Smooth muscle cell (in vitro differentiated cells): Measurements from ENCODE around the gene MAD2L2. TPM values are rescaled to one million over a fixed set of nuclear protein-coding genes. Genes with fewer than 3 reads are reported as not detected.

Experiments used
- DNase-seq: peaks from one replicate; lab custom pipeline; 2025; ENCODE audit not compliant: unreplicated experiment; lab: John Stamatoyannopoulos, UW
- H2AFZ ChIP-seq: fragments of 200-600 bp; sonication (generic); 2 replicates; pipeline ENCODE4 v1.6.0; 2016; ENCODE audit warnings: antibody characterized with exemption, low read depth, mild to moderate bottlenecking
- H3F3A ChIP-seq: fragments of 200-600 bp; sonication (generic); 2 replicates; pipeline ENCODE4 v1.6.0; 2017; ENCODE audit warnings: antibody characterized with exemption, low read depth
- H3K27ac ChIP-seq: fragments of 200-600 bp; sonication (generic); 2 replicates; pipeline ENCODE4 v1.5.1; 2016; ENCODE audit warnings: low read depth, mild to moderate bottlenecking
- H3K27me3 ChIP-seq: fragments of 200-600 bp; sonication (generic); 2 replicates; pipeline ENCODE4 v1.6.1; 2016; ENCODE audit warnings: low read depth, mild to moderate bottlenecking
- H3K36me3 ChIP-seq: fragments of 200-600 bp; sonication (generic); 2 replicates; pipeline ENCODE4 v1.5.1; 2016; ENCODE audit warnings: low read depth
- H3K4me1 ChIP-seq: fragments of 200-600 bp; sonication (generic); 2 replicates; pipeline ENCODE4 v1.5.1; 2016; ENCODE audit warnings: low read depth
- H3K4me2 ChIP-seq: fragments of 200-600 bp; sonication (generic); 2 replicates; pipeline ENCODE4 v1.6.0; 2016; ENCODE audit warnings: mild to moderate bottlenecking
- H3K4me3 ChIP-seq: fragments of 200-600 bp; sonication (generic); 2 replicates; pipeline ENCODE4 v1.5.1; 2016; ENCODE audit warnings: mild to moderate bottlenecking
- H3K79me2 ChIP-seq: fragments of 200-600 bp; sonication (generic); 2 replicates; pipeline ENCODE4 v1.6.0; 2016; ENCODE audit warnings: low read depth, mild to moderate bottlenecking
- H3K9ac ChIP-seq: fragments of 200-600 bp; sonication (generic); 2 replicates; pipeline ENCODE4 v1.6.0; 2016; ENCODE audit warnings: low read depth
- H3K9me3 ChIP-seq: fragments of 200-600 bp; sonication (generic); replicated peaks from 2 replicates; pipeline ENCODE4 v1.5.1; 2016; ENCODE audit warnings: low read depth
- H4K20me1 ChIP-seq: fragments of 200-600 bp; sonication (generic); 2 replicates; pipeline ENCODE4 v1.6.0; 2016; ENCODE audit warnings: low read depth
- WGBS: methylation state at CpG from one replicate; pipeline ENCODE4 v1.1.7; 2016; ENCODE audit warnings: low lambda C conversion rate; 5-methylcytosine and 5-hydroxymethylcytosine counted together
- polyA plus RNA-seq: library from polyadenylated mRNA; unstranded; fragments of >200 nt; fragmentation: Nextera tagmentation; extraction: Ambion mirVana; gene quantifications from 2 replicates; pipeline ENCODE4 v1.2.1, GENCODE V29; 2016
- total RNA-seq: library from RNA; depleted of rRNA; stranded (reverse); fragments of >200 nt; gene quantifications from 2 replicates; pipeline ENCODE4 v1.2.3, GENCODE V29; 2014
- TF ChIP-seq, protein P1 (sequence below): fragments of 200-600 bp; sonication (generic); IDR thresholded peaks from 2 replicates; pipeline ENCODE4 v1.5.1; 2017; ENCODE audit warnings: borderline replicate concordance, mild to moderate bottlenecking, antibody characterized with exemption; ENCODE audit not compliant: insufficient read depth, poor library complexity, severe bottlenecking

MAD2L2 gene
- total and polyA plus RNA-seq, 2 experiments from 2014 or later: 46.0 to 87.4 TPM

DNA sequence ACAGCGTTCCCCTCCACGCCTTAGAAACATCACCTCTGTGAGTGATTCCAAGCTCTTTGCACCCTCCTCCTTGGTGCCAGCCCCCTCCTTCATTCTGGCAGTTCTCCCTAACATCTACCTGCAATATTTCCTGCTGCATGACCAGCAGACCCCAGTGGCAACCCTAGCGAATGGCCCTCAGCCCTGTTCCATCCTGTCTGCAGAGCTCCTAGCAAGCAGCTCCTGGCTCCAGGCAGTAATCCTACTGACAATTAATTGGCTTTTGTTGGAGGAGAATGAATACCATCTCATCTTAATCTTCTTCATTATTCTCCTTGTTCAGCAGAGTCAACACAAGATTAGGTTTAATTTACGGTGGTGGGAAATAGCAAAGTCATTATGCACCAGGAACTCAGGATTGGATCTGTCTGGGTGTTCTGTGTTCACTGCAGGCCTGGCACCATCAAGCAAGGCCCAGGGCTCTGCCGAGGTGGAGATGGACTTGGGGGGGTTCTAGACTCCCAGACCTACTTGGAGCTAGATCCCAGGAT lies 39.1 kb downstream of the MAD2L2 start:
- Histone ChIP-seq H3K27ac (no peak overlapping the region), H2AFZ (no peak overlapping the region), H3K4me2 (no peak overlapping the region), H3K36me3 (no peaks in the 10 kb centered on the region), H4K20me1 (no peaks in the 10 kb centered on the region), H3K9ac (no peak overlapping the region), H3F3A (no peaks in the 10 kb centered on the region), H3K4me3 (no peak overlapping the region), H3K9me3 (no peaks in the 10 kb centered on the region), H3K79me2 (no peaks in the 10 kb centered on the region), H3K27me3 (no peaks in the 10 kb centered on the region), H3K4me1 (no peaks in the 10 kb centered on the region)
- no peak for DNase-seq
- 80% methylated on average over 5 of the region's 5 CpGs for WGBS
- TF ChIP-seq, protein P1, sequence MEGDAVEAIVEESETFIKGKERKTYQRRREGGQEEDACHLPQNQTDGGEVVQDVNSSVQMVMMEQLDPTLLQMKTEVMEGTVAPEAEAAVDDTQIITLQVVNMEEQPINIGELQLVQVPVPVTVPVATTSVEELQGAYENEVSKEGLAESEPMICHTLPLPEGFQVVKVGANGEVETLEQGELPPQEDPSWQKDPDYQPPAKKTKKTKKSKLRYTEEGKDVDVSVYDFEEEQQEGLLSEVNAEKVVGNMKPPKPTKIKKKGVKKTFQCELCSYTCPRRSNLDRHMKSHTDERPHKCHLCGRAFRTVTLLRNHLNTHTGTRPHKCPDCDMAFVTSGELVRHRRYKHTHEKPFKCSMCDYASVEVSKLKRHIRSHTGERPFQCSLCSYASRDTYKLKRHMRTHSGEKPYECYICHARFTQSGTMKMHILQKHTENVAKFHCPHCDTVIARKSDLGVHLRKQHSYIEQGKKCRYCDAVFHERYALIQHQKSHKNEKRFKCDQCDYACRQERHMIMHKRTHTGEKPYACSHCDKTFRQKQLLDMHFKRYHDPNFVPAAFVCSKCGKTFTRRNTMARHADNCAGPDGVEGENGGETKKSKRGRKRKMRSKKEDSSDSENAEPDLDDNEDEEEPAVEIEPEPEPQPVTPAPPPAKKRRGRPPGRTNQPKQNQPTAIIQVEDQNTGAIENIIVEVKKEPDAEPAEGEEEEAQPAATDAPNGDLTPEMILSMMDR: no peak

DNA sequence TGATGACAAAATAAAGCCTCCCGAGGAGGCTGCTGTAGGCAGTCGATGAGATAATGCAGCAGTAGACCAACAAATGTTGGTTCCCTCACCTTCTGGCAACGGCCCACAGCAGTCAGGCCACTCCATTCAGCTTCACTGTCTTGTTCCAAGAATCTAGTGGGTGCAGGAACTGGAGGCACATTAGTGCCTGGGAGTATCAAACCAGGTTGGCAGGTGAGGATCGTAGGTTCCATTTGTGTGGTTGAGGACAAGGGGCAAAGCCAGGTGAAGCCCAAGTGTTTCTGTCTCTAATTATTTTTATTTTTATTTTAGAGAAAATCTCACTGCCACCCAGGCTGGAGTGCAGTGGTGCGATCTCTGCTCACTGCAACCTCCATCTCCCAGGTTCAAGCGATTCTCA lies 40.0 kb downstream of the MAD2L2 start:
- TF ChIP-seq, protein P1: no peak

DNA sequence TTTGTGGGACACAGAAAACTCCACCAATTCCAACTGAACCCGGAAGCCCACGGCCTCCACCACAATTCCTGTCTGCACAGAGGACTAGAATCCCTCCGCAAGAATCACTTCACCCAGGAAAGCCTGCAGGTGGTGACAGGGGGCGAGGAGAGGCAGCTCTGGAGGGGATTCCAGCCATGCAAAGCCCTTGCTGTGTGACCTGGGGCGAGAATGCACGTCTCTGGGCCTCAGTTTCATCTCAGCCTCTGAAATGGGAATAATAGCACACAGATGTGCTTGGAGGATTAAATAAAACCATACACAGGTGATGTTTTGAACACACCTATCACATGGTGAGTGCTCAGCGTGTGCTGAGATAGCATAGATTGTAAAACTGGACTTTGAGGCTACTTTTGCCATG lies 40.8 kb downstream of the MAD2L2 start:
- Histone ChIP-seq H4K20me1 (no peaks in the 10 kb centered on the region), H3K4me2 (no peak overlapping the region), H3K4me1 (no peaks in the 10 kb centered on the region), H3K27ac (no peak overlapping the region), H2AFZ (no peak overlapping the region), H3K4me3 (no peak overlapping the region), H3K9ac (no peak overlapping the region), H3K27me3 (no peaks in the 10 kb centered on the region), H3K79me2 (no peaks in the 10 kb centered on the region), H3F3A (no peaks in the 10 kb centered on the region), H3K9me3 (no peaks in the 10 kb centered on the region), H3K36me3 (no peaks in the 10 kb centered on the region)
- DNase-seq: no peak
- 83% methylated on average over 7 of the region's 7 CpGs for WGBS
- TF ChIP-seq, protein P1: no peak

More for the DNA sequence above, 40.0 kb downstream of the MAD2L2 start:
- 86% methylated on average over 6 of the region's 6 CpGs for WGBS
- Histone ChIP-seq H3K9ac (no peak overlapping the region), H3F3A (no peaks in the 10 kb centered on the region), H3K27me3 (no peaks in the 10 kb centered on the region), H3K4me3 (no peak overlapping the region), H3K27ac (no peak overlapping the region), H2AFZ (no peak overlapping the region), H3K4me1 (no peaks in the 10 kb centered on the region), H3K79me2 (no peaks in the 10 kb centered on the region), H3K9me3 (no peaks in the 10 kb centered on the region), H4K20me1 (no peaks in the 10 kb centered on the region), H3K4me2 (no peak overlapping the region), H3K36me3 (no peaks in the 10 kb centered on the region)
- no peak for DNase-seq

DNA sequence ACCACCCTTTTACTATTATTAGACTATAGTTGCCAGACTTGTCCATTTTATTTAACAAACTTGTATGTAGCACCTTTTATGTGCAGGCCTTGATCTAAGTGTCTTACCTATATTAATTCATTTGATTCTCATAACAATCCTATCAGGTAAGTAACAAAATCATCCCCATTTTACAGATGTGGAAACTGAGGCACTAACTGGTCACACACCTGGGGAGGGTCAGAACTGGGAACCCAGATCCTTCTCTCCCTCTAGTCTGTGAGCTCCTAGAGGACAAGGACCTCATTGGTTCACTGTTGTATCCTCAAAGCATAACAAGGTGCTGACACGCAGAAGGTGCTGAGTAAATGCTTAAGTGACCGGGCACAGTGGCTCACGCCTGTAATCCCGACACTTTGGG lies 41.6 kb downstream of the MAD2L2 start:
- H3K9me3 ChIP-seq: no peaks in the 10 kb centered on the region
- H2AFZ ChIP-seq: no peak overlapping the region
- 95% methylated on average over 4 of the region's 4 CpGs for WGBS
- no peak overlapping the region for H3K4me3 ChIP-seq
- H3K4me1 ChIP-seq: no peaks in the 10 kb centered on the region
- no peaks in the 10 kb centered on the region for H3K79me2 ChIP-seq
- no peak overlapping the region for H3K9ac ChIP-seq
- H3K4me2 ChIP-seq: no peak overlapping the region
- no peaks in the 10 kb centered on the region for H3K36me3 ChIP-seq
- no peak for DNase-seq
- TF ChIP-seq, protein P1: no peak
- H3K27ac ChIP-seq: no peak overlapping the region
- H4K20me1 ChIP-seq: no peaks in the 10 kb centered on the region
- H3K27me3 ChIP-seq: no peaks in the 10 kb centered on the region
- no peaks in the 10 kb centered on the region for H3F3A ChIP-seq
